Measurements from ENCODE around the gene ARFGEF3.

ARFGEF3 gene

DNA sequence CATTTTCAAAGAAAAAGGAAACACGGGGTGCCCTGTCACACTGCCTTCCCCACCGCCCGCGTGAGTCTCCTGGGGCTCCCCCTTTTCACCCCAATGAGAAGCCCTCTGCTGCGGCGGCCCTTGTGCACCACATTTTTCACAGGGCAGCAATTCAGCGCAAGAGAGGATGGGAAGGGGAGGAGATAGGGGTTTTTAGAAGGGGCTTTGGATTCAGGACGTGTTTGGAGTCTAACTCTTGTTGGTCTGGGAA, 726 bp upstream of the ARFGEF3 start:
- no peak for DNase-seq (ENCODE audit: extremely low read depth in 1 of 2, low read depth in 1 of 2)

GRCh38 chr6:138162111-138162954, 594 bp downstream of the ARFGEF3 start:
- no peak for DNase-seq (ENCODE audit: extremely low read depth in 1 of 2, low read depth in 1 of 2)

- DNase-seq (ENCODE audit: extremely low read depth in 1 of 2, low read depth in 1 of 2), result no peak
These were observed 1.3 kb downstream of the ARFGEF3 start for GRCh38 chr6:138162955-138163575.

- no peak for DNase-seq (ENCODE audit: extremely low read depth in 1 of 2, low read depth in 1 of 2)
These were observed 13.9 kb downstream of the ARFGEF3 start for GRCh38 chr6:138175596-138175995.

DNA sequence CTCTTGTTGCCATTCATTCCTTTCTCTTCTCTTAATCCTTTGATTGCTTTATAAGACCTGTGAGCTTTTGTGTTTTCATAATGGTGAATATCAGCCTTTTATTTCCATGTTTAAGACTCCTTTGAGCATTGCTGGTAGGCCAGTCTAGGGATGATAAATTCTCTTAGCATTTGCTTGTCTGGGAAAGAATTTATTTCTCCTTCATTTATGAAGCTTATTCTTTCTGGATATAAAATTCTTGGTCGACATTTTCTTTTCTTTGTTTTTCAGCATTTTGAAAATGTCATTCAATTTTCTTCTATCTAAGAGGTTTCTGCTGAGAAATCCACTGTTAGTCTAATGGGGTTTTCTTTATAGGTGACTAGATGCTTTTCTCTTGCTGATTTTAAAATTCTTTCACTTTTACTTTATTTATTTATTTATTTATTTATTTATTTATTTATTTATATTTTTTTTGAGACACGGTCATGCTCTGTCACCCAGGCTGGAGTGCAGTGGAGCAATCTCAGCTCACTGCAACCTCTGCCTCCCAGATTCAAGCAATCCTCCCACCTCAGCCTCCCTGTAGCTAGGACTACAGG, 15.0 kb downstream of the ARFGEF3 start:
- no peak for DNase-seq (ENCODE audit: extremely low read depth in 1 of 2, low read depth in 1 of 2)

GRCh38 chr6:138182939-138183789, 21.4 kb downstream of the ARFGEF3 start:
- DNase-seq (ENCODE audit: extremely low read depth in 1 of 2, low read depth in 1 of 2), result no peak

- DNase-seq (ENCODE audit: extremely low read depth in 1 of 2, low read depth in 1 of 2), result no peak
These were observed 22.0 kb downstream of the ARFGEF3 start for GRCh38 chr6:138183790-138184134.

DNA sequence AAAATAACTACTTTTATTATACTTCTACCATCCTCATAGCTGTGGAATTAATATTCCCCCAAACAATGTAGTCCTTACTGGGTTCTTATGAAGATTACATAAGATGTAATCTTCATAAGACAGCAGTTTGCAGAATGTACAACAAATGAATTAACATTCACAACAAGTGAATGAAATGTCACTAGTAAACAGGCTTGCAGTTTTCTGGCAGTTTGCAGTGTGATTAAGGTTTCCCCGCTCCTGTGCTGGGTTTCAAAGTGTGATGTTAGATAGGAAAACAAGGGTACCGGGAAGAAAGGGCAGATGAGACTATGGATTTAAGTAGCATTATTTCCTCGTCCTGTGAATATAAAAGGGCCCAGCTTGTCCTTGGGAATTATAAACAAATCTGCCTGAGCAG, 22.5 kb downstream of the ARFGEF3 start:
- DNase-seq (ENCODE audit: extremely low read depth in 1 of 2, low read depth in 1 of 2), result no peak

- DNase-seq (ENCODE audit: extremely low read depth in 1 of 2, low read depth in 1 of 2), result no peak
These were observed 25.4 kb downstream of the ARFGEF3 start for GRCh38 chr6:138187156-138187555.

DNA sequence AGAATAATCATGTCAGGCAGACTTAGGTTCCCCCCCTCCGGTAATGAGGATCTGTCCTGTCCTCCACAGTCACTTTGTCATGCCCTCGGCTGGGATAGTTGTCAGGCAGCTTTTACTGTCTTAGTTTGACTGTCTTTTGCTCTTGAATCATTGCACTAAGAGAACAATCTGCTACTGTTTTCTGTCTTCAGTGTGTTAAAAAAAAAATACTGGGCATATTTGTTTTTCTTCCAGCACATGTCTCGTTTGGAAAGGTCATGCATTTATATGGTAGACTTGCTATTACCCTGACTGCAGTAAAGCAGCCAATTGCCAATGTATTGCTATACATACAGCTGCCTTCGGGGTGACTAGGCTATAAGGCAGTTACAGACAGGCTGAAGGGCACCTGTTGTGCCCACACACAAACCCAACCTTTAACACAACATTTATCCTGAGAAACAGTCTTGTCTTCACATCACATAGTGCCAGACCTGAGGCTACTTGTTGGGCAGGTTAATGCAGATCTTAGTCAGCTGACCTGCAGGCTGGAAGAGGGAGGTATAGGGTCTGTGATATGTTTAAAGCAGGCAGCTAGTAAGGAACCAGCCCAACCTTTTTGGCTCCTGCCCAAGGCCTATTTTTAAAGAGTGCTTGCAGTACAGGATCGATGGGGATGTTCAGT, 26.7 kb downstream of the ARFGEF3 start:
- DNase-seq (ENCODE audit: extremely low read depth in 1 of 2, low read depth in 1 of 2), result no peak

- no peak for DNase-seq (ENCODE audit: extremely low read depth in 1 of 2, low read depth in 1 of 2)
These were observed 32.5 kb downstream of the ARFGEF3 start for GRCh38 chr6:138194287-138194686.

GRCh38 chr6:138196122-138196738, 34.5 kb downstream of the ARFGEF3 start:
- DNase-seq (ENCODE audit: extremely low read depth in 1 of 2, low read depth in 1 of 2), result no peak

- no peak for DNase-seq (ENCODE audit: extremely low read depth in 1 of 2, low read depth in 1 of 2)
These were observed 35.8 kb downstream of the ARFGEF3 start for GRCh38 chr6:138197570-138197969.

- DNase-seq (ENCODE audit: extremely low read depth in 1 of 2, low read depth in 1 of 2), result no peak
These were observed 36.8 kb downstream of the ARFGEF3 start for GRCh38 chr6:138198430-138199091.

- DNase-seq (ENCODE audit: extremely low read depth in 1 of 2, low read depth in 1 of 2), result no peak
These were observed 40.1 kb downstream of the ARFGEF3 start for GRCh38 chr6:138201836-138202235.

GRCh38 chr6:138203315-138203714, 41.6 kb downstream of the ARFGEF3 start:
- no peak for DNase-seq (ENCODE audit: extremely low read depth in 1 of 2, low read depth in 1 of 2)

DNA sequence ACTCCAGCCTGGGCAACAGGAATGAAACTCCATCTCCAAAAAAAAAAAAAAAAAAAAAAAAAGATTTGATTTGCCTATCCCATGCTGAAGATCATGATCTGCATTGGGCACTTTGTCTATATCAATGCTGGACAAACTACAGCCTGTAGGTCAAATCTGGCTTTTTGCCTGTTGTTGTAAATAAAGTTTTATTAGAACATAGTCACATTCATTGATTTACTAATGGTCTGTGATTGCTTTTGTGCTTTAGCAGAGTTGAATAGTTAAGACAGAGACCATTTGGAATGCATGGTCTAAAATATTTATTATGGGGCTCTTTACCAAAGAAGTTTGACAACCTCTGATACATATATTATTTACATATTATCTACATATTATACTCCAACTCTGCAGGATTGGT, 42.6 kb downstream of the ARFGEF3 start:
- DNase-seq (ENCODE audit: extremely low read depth in 1 of 2, low read depth in 1 of 2), result no peak

GRCh38 chr6:138204792-138205384, 43.1 kb downstream of the ARFGEF3 start:
- DNase-seq (ENCODE audit: extremely low read depth in 1 of 2, low read depth in 1 of 2), result no peak

- DNase-seq (ENCODE audit: extremely low read depth in 1 of 2, low read depth in 1 of 2), result no peak
These were observed 43.8 kb downstream of the ARFGEF3 start for GRCh38 chr6:138205437-138206094.

Data from stimulated activated CD8-positive, alpha-beta memory T cell treated with anti-CD3 and anti-CD28 coated beads, Interleukin-7, amount 100 ng/mL, for 48 hours (primary cell).